Measurements from ENCODE around the gene CD52.

The CD52 gene, protein sequence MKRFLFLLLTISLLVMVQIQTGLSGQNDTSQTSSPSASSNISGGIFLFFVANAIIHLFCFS

DNA sequence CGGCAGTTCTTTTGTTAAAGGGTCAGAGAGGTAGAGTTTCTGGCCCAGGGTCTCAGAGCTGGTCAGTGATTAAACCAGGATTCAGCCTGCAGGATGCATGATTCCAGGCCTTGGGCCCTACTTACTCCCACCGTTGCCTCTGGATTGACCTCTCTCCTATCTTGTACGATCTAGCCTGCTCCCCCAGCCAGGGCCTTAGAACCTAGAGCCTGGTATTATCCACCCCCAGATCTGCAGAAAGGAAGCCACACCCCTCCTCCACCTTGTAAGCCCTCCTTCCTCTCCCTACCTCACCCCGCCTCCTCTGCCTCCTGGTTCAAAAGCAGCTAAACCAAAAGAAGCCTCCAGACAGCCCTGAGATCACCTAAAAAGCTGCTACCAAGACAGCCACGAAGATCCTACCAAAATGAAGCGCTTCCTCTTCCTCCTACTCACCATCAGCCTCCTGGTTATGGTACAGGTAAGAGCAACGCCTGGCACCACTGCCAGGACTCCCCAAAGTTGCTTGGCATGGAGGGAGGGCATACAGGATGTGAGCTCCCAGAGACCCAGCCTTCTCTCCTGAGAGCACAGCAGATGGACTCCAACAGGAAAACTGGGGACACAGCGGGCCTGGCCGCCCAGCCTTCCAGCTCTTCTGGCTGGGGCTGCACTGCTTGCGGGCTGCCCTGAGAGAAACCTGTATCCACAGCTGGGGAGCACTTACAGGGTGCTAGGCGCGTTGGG is at the start of gene CD52:
Gene CD52, plus strand, starts transcription at position 347 of the 726 bp plus-strand sequence. Its CDS starts 60 bp downstream, at position 407.
- no peak for DNase-seq

DNA sequence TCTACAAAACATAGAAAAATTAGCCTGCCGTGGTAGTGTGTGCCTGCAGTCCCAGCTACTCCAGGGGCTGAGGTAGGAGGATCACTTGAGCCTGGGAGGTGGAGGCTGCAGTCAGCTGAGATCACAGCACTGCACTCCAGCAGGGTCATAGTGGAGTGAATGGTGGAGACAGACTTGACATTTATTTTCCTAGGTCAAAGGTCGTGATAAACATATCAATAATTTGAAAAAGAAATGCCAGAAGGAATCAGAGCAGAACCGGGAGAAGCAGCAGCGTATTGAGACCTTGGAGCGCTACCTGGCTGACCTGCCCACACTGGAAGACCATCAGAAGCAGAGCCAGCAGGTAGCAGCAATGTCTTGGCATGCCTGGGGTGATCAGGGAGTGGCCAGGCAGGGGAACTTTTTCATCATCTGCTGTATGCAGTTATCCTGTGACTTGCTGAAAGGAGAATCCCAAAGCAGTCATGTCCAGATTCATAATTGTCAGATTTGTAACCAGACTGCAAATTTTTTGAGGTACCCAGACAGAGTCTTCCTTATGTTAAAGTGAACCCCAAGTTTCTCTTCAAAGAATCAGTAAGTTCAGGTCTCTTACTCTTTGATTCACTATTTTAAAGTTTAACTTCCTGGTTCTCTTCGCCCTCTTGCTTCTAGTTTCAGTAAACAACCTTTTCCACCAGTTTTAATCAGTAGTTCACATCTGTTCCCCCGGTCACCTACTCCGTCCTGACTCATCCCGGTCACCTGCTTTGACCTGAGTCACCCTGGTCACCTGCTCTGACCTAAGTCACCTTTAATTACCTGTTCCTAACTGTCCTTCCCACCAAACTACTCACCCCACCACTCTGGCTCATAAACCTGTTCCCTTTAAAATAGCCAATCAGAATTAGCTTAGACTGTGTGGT is 49.2 kb upstream of the CD52 start:
- no peak for DNase-seq

- DNase-seq = no peak
These were observed 48.6 kb upstream of the CD52 start for GRCh38 chr1:26269198-26269550.

DNA sequence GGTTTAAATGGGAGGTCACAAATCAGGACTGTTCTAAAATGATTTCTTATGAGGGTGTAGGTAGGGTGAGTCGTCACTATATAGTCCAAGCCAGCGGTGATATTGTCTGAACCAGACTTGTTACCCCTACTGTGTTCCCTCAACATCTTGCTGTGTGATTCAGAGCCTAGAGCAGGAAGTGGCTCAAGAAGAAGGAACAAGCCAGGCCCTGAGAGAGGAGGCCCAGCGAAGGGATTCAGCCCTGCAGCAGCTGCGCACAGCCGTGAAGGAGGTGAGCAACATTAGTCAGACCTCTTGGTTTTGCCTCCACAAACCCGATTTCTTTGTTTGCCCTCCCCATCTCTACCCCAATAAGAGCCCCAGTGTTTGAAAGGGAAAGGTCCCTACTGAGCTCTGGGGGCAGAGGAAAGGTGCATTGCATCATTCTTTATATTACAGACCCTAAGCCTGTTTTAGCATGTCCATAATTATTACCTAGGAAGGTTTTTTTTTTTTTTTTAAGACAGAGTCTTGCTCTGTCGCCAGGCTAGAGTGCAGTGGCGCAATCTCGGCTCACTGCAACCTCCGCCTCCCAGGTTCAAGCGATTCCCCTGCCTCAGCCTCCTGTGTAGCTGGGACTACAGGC is 42.8 kb upstream of the CD52 start:
- peak; percentile 32 to 72 for DNase-seq

- DNase-seq = peak; percentile 39 to 97
These were observed 42.0 kb upstream of the CD52 start for GRCh38 chr1:26275580-26276431.

- DNase-seq = no peak
These were observed 41.3 kb upstream of the CD52 start for GRCh38 chr1:26276432-26276838.

DNA sequence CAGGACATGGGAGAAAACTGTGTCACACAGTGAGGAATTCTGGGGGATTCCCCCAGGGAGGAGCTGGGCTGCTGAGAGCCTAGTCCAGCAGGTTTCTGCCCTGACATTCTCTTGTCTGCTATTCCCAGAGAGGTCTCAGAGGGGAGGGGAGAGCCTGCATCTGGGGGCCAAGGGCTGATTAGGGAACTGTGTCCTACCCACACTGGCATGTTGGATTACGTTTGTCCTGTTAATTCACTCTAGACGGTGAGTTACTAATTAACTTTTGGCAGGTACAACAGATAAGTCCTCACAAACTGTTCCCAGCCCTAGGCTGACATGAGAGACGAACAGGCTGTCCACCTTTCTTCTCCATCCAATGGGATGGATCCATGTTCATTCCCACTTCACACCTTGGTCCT is 40.5 kb upstream of the CD52 start:
- no peak for DNase-seq

- no peak for DNase-seq
These were observed 40.0 kb upstream of the CD52 start for GRCh38 chr1:26277719-26278118.

- DNase-seq = no peak
These were observed 39.5 kb upstream of the CD52 start for GRCh38 chr1:26278303-26278702.

- peak; percentile 36 to 57 for DNase-seq
These were observed 38.9 kb upstream of the CD52 start for GRCh38 chr1:26278724-26279455.

DNA sequence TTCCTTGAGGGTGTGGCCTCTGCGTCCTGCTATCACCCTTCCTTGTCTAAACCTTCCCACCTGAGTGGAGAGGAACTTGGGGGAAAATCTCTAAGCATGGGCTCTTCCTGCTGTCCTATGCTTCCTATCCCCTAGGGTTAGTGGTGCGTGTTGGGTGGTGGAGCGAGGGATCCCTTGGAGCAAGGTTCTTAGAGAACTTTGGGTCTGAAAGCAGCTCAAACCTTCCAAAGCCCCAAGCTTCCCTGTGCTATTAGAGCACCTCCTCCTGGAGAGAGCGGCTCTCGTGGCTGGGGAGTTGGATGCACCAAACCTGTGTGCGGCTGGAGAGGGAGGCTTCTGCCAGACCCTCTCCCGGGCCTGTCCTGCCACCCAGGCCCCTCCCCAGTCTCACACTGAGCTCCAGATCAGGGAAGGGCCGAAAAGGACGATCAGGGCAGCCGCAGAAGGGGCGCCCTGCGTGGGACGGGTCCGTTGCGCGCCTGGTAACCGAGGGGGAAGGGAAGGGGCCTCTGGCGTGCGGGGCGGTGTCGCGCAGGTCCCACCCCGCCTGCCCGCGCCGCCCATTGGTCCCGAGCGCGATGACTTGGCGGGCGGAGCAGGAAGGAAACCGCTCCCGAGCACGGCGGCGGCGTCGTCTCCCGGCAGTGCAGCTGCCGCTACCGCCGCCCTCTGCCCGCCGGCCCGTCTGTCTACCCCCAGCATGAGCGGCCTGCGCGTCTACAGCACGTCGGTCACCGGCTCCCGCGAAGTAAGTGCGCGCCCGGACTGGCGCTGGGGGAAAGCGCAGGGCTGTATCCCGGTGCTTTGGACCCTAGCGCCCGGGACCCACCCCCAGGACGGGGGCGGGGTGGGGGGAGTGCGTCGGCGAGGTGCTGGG is 38.1 kb upstream of the CD52 start, which contains the start of gene SH3BGRL3:
Gene SH3BGRL3, plus strand, starts transcription at position 631 of the 877 bp plus-strand sequence. Its CDS starts 70 bp downstream, at position 701.
- peak; percentile 70 to 71 for DNase-seq

DNA sequence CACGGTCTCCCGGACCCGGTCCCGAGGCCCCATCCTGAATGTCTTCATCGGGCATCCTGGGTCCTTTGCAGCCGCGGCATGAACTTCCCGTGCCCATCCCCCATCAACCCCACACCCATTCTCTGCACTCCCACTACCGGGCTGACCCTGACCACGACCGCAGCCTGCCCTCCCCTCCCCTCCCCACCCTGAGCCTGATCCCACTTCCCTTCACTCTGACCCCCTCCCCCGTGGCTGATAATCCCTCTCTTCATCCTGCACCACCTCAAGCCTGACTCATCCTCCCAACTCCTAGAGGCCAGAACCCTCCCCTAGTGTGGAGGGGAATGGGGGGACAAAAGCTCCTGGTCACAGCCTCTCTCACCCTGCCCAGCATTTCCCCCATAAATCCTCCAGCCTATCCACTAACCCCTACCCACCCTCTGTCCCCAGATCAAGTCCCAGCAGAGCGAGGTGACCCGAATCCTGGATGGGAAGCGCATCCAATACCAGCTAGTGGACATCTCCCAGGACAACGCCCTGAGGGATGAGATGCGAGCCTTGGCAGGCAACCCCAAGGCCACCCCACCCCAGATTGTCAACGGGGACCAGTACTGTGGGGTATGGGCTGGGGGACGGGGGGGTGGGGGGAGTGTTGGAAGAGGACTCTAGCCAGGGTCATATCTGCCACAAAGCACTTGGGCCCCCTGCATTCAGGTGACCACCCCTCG is 37.3 kb upstream of the CD52 start:
- DNase-seq = peak in 1 of 2 donors; percentile 22

DNA sequence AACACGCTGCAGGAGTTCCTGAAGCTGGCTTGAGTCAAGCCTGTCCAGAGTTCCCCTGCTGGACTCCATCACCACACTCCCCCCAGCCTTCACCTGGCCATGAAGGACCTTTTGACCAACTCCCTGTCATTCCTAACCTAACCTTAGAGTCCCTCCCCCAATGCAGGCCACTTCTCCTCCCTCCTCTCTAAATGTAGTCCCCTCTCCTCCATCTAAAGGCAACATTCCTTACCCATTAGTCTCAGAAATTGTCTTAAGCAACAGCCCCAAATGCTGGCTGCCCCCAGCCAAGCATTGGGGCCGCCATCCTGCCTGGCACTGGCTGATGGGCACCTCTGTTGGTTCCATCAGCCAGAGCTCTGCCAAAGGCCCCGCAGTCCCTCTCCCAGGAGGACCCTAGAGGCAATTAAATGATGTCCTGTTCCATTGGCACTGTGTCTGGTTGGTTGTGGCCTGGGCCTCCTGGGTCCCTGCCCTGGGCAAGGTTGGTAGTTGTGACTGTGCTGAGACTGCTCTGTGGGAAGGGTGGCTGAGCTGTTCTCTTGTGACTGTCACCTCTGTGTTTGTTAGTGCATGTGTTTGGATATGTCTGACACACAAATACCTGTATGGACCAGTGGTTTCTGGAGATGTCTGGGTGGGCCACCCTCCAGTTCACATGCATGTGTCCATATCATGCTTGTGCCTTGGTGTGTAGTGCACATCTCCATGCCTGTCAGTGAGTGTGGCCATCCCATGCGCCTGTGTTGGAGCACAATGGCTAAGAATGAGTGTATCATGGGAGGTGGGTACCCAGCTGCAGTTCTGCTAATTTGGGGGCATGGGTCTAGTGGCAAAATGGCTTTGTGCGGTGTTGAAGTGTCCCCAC is 36.4 kb upstream of the CD52 start:
- no peak for DNase-seq

- peak in 1 of 2 donors; percentile 37 for DNase-seq
These were observed 35.8 kb upstream of the CD52 start for GRCh38 chr1:26281971-26282370.

DNA sequence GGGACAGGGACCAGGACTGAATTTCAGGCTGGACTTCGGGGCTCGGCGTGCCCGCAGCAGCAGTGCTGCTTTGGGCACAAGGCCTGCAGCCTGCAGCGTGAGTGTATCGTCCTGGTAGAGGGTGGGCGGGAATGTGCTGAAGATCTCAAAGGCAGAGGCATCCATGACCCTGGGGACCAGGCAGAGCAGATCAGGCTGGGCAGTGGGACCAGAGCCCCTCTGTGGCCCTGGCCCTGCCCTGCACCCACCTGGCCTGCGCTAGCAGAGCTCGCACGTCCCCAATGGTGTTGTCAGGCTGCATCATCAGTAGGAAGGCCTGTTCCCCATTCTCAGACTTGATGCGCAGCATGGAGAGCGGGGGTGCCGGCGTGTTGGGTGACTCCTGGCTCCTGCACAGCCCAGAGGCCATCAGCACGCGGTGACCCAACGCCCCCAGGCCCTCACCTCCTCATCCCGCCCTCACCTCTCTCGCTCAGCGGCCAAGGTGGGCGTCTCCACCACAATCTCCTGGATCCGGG is 35.3 kb upstream of the CD52 start:
- no peak for DNase-seq

GRCh38 chr1:26283279-26283853 is 34.4 kb upstream of the CD52 start:
- DNase-seq = no peak

DNA sequence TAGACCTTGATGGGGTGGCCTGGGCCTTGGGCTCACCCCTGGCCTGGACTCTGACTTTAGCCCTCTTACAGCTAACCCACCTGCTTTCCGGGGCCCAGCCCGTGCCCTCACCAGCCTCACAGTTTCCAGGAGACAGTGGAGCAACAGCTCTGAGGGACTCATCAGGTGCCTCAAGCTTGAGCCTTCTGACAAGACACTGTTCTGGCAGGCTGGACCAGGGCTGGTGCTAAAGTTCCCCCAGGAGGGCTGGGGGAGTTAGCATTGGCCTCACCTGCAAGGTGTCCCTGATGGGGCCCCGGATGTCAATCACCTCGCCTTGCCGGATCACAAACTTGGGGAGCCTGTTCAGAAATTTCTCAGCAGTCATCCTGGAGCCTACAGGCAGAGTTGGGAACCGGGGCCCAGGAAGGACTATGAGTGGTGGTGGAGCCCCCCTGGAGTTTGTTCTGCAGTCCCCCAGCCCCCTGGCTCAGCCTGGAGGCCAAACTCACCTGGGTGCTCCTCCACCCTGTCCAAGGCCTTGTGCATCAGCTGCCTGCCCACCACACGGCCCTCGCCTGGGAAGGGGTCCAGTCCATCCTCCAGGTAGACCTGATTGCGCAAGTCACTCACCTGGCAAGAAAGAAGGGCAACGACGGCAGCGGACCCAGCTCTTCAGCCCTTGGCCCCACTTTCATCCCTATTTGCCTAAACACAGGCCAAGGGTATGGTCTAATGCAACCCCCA is 33.7 kb upstream of the CD52 start:
- no peak for DNase-seq
